HG02610 (cell line): ENCODE data around the gene OR7C1.
"Not testable (repeated sequence)": the region's sequence is repeated elsewhere in the genome, so short reads cannot be mapped to it uniquely, and the experiment has no call there.

Experiments used
- ATAC-seq: cut with Tn5 transposase; IDR thresholded peaks from one replicate; pipeline ENCODE4 v1.9.1; 2021; ENCODE audit warnings: mild to moderate bottlenecking, moderate library complexity; ENCODE audit not compliant: unreplicated experiment

Gene OR7C1

DNA sequence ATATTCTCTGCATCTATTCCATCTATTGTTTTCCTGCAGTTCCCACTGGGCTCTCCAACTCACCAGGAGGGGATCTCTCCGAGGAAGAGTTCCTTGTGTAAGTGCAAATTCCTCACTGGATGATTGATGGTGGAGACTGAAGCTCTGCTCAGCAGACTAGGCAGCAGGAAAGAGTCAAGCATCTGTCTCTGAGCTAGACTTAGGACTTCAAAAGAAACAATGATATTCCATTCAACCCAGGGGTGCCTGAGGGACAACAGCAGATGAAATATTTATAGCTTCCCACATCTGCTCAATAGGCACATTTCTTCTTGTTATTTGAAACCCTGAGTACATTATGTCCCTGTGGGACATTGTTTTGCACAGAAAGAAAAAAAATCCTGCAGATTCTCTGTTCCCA is at the start of gene OR7C1, which contains the start of gene OR7A5:
OR7C1 (minus strand) TSS at position 175 of the 400 bp plus-strand sequence. CDS start 35,049 bp downstream, outside the sequence.
OR7A5 (minus strand) TSS at position 175 of the 400 bp plus-strand sequence. CDS start 6,944 bp downstream, outside the sequence.
- no peak for ATAC-seq

DNA sequence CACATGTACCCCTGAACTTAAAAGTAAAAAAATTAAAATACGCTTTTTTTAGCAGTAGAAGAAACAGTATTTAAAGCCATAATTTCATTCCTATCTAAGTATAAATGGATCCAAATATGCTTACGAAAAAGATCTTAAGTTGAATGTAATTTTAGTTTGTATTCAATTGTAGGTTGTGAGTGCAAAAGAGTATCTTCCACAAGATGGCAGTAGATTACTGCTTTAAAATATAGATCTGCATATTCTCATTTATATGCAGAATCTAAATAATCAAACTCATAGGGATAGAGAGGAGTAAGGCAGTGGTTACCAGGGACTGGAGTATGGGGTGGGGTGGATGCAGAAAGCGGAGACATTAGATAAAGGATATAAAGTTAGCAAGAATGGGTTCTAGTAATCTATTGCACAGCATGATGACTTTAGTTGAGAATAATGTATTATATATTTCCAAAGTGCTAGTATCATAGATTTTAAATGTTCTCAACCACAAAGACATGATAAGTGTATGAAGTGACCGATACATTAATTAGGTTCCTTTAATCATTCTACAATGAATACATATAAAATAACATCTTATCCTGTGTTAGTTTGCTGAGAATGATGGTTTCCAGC is 36.7 kb upstream of the OR7C1 start:
- ATAC-seq = no peak

DNA sequence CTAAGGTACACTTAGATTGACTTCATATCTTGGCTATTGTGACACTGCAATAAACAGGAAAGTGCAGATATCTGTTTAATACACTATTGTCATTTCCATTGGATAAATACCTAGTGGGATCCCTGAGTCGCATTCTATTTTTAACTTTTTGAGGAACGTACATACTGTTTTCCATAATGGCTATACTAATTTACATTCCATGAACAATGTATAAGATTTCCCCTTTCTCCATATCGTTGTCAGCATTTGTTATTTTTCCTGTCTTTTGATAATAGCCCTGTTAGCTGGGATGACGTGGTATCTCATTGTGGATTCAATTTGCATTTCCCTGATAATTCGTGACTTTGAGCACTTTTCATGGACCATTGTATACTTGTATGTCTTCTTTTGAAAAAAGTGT is 33.5 kb upstream of the OR7C1 start:
- ATAC-seq = no peak

DNA sequence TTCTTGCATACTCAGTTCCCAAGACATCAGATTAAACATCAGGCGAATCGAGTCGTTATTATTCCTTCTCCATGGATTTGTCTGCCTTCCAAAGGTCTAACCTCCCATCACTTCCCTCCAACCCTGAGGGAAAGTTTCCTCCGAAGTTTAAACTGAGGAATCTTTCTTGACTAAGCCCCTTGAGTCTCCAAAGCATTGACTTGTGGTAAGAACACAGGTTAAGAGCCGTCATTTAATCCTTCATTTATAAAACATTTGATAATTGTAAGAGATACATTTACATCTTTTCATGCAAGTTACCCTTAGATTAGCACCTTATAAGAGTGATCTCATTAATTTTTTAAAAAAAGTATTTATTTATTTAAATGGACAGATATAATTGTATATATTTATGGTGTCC is 13.8 kb upstream of the OR7C1 start, which contains the start of gene OR7A10:
OR7A10 (minus strand) TSS at position 101 of the 400 bp plus-strand sequence. CDS start 7,045 bp downstream, outside the sequence.
- ATAC-seq = no peak

DNA sequence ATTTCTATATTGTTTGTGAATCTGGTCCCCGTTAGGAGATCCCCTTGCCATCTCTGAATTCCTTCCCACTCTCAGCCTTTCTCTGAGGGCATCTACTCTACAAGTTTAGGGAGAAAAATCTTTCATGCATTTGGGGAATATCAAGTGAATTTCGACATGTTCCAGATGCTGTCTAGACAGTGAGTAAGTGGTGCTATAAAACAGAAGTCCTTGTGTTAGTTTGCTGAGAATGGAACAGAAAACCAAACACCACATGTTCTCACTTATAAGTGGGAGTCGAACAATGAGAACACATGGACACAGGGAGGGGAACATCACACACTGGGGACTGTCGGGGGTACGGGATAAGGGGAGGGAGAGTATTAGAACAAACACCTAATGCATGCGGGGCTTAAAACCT is 8.6 kb upstream of the OR7C1 start:
- no peak for ATAC-seq

DNA sequence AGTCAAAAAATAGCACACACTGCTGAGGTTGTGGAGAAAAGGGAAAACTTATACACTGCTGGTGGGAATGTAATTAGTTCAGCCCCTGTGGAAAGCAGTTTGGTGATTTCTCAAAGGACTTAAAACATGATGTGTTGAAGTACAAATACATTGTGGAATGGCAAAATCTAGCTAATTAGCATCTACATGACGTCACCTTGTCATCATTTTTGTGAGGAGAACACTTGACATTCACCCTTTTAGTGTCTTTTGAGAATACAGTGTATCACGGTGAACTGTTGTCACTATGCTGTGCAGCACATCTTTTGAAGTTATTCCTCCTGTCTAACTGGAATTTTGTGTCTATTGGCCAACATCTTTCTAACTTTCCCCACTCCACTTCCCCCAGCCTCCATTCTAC is 8.2 kb upstream of the OR7C1 start:
- ATAC-seq = no peak

DNA sequence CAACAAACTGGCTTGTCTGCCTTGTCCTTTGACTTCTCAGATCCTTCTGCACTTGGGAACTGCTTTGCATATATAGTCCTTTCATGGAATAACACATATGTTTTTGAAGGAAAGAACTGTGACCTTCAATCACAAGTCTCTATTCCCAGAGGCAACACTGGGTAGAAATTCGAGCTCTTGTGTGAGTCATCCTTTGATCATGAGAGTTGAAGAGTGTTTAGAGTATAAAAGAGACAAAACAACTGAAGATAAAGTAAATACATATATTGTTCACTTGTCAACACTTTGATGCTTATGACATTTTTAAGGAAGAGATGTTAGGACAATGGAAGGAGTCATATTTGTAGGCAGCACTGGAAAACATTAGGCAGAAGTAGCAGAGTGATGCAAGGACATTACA is 5.2 kb upstream of the OR7C1 start:
- ATAC-seq = no peak

DNA sequence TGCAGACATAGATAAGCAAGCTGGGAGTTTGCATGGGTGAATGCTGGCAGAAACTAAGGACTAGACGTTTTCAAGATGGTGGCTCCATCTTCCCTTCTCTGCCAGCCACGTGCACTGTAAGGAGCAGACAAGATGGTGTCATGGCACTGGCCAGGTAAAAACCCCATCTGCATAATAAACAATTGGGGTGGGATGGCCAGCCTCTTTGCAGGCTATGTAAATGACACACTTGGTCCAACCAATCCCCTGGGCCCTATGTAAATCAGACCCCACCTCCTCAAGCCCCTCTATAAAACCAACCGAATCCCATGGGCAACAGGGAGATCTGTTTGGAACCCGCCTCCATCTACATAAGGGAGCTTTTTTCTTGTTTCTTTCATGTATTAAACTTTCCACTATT is 2.4 kb upstream of the OR7C1 start:
- no peak for ATAC-seq

DNA sequence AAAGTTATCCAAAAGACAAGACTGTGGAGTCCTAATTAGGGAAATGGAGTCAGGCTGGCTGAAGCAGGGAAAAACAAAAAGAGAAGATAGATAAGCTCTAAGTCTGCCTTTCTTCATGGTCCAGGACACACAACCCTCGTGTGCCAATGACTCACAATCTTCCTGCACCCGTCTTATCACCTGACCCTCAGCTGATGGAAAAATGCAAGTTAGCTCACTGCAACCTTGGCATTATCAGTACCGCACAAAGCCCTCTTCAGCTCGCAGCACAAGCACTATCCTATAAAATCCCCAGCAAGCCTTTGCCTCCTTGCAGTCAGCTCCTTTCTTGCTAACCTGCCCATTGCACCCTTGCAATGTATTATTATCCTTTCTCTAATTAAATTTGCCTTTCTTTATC is 4.3 kb downstream of the OR7C1 start:
- ATAC-seq = no peak

DNA sequence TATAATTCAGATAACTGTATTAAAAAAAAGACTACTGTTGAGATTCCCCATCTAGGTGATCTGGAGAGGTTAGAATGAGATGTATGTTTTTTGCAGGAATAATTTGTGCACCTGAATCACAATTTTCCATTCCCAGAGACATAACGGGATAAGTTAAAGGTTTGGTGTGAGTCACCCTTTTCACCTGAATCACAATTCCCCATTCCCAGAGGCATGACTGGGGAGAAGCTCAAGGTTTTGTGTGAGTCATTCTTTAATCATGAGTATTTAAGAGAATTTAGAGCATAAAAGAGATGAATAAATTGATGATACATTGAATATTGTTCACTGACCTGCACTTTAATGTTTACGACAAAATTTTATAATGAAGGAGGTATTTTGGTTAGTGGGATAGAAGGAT is 9.0 kb downstream of the OR7C1 start:
- no peak for ATAC-seq

DNA sequence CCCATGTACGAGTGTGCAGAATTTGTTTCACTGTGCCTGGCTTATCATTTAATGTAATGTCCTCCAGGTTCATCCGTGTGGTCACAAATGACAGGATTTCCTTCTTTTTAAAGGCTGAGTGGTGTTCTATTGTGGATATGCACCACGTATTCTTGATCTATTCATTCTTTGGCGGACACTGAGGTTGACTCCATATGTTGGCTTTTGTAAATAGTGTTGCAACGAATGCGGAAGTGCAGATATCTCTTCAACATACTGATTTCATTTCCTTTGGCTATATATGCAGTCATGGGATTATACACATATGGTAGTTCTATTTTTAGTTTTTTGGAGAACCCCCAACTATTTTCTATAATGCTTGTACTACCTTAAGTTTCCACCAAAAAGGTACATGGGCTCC is 13.0 kb downstream of the OR7C1 start:
- no peak for ATAC-seq

DNA sequence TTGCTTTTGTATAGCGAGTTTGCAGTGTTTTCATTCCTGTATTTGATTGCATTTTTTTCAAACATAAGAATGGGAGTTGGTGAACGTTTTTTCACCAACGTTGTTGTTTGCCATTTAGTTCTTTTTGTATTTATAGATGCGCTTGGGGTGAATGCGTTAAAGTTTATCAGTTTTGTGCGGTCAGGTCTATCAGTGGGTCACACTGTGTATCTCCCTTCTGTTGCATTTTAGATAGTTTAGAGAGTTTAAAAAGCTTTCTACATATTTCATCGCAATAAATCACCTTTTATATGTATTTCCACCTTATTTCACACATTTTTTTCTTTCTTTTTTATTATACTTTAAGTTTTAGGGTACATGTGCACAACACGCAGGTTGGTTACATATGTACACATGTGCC is 16.4 kb downstream of the OR7C1 start:
- ATAC-seq = no peak

DNA sequence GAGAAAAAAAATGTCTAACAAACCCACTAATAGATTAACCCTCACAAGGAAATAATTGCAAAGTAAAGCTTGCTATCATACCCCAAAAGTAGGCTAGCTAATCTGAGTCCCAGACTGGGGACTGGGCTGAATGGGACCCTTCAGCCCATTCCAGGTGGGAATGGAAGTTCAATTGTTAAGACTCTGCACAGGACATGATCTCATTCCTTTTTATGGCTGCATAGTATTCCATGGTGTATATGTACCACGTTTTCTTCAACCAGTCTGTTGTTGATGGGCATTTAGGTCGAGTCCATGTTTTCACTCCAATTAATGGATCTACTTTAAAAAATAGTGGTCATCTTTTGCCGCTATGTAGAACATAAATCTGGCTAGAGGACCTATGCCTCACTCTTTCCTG is 17.9 kb downstream of the OR7C1 start:
- no peak for ATAC-seq

DNA sequence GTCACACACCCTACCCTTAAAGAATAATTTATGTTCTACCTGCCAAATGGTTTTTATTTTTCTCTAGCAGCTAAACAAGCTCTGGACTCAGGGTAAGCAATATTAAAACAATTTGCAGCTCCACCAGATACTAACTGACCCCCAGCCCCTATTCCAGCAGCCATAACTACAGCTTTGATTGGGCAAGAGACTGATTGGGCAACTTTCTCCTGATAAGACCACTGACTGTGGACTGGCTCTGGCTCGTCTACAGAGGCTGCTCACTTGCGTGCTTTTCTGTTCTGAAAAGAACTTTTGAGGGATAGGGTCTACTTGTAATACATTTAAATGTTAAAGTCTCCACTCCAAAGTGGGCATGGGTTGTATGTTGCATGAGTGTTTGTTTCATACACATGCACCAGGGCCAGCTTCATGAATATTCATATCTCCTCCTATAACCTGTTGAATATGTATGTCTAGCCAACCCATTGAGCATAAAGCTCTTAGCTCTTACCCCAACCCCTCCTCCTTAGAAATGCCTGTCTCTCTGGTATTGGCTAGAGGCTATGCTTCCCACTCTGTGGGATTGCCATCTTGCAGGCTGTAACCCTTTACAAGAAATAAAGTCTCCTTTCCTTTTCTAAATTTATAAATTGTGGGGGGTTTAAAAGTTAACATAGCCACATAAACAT is 19.9 kb downstream of the OR7C1 start:
- ATAC-seq = no peak

DNA sequence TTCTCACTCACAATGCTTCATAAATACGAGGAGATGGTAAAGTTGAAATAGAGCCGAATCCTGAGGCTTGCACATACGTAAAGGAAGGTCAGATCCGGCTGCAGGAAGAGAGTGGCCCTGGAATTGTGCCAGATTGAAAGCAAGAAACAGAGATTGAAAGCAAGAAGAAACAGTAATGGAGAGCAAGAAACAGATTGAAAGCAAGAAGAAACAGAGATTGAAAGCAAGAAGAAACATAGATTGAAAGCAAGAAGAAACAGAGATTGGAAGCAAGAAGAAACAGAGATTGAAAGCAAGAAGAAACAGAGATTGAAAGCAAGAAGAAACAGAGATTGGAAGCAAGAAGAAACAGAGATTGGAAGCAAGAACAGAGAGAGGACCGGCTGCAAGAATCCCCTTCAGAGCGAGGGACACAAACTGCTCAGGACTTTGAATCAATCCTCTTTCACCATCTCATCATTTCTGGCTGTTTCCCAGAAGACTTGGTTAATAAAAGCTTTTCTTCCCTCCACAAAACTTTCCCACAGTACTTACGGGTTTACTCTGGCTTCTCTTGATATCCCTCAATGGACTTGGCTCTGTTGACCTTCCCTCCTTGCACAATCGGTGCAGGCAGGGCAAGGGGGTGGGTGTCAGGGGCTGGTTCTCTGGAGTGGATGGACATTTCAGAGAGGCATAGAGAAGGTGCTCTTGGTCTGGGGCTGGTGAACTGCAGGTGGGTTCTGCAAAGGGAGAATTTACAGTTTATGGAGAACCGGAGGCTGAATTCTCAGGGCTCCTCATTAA is 25.5 kb downstream of the OR7C1 start:
- ATAC-seq = no peak

DNA sequence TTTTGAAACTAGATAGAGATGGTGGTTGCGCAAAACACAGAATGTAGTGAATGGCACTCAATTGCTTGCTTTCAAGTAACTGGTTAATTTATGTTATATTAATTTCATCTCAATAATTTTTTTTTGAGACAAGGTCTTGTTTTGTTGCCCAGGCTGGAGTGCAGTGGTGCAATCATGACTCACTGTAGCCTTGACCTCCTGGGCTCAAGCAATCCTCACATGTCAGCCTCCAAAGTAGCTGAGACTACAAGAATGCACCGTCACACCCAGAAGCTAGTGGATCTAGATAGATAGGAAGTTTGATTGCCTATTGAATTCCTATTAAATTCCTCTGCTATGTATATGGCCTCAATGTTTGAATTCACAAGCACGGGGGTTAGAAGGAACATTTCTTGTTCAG is 30.2 kb downstream of the OR7C1 start:
- no peak for ATAC-seq

DNA sequence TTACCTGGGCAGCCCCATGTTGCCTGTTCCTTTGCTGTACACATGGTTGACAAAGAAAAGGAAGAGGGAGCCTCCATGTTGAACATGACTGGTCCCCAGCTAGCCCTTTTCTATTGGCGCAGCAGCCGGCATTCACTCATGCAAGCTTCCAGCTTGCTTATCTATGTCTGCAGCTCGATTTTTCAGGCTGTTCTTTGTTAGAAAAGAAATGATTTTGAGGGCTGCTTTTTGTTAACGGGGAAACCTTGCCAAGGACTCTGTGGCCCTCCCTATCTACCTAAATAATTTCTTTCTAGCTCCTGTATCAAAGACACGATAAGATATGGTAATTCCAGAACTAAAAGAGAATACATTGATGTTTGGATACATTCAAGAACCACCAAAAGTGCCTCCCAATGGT is 36.2 kb downstream of the OR7C1 start:
- no peak for ATAC-seq

DNA sequence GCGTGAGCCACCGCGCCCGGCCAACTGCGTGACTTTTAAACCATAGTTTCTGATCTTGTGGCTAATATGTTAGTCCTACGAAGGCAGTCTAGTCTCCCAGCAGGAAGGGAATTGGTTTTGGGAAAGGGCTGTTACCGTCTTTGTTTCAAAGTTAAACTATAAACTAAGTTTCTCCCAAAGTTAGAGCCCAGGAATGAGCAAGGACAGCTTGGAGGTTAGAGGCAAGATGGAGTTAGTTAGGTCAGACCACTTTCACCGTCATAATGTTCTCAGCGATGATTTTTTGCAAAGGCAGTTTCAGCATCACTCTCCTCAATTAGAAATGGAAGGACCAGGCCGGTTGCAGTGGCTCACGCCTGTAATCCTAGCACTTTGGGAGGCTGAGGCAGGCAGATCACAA is 39.0 kb downstream of the OR7C1 start:
- no peak for ATAC-seq

DNA sequence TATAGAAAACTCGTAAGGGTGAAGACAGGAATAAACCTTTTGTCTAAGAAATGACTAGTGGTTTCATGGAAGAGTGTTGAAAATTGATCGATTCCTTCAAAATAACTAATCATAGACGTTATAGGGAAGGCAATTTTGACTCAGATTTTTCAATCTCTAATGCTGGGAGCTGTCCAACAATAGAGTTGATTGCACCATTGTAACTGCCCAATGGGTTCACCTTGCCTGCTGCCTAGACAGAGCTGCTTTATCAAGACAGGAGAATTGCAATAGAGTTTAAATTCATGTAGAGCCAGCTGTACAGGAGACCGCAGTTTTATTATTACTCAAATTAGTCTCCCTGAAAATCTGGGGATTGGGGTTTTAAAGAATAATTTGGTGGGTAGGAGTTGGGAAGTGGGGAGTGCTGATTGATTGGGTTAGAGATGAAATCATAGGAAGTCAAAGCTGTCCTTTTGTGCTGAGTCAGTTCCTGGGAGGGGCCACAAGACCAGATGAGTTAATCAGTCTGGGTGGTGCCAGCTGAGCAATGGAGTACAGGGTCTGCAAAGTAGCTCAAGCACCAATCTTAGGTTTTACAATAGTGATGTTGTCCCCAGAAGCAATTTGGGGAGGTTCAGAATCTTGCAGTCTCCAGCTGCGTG is 39.8 kb downstream of the OR7C1 start:
- no peak for ATAC-seq

DNA sequence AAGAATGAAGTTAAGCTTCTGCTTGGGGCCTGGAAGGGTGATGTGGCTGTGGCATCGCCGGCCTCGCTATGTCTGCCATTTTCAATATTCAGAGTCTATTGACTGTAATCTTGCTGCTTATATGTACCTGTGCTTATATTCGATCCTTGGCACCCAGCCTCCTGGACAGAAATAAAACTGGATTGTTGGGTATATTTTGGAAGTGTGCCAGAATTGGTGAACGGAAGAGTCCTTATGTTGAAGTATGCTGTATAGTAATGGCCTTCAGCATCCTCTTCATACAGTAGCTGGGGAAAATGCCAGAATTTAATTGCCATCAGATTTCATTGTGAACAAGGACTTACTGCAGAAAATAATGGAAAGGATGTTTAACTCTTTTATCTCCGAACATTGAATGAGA is 42.7 kb downstream of the OR7C1 start:
- not testable (repeated sequence) for ATAC-seq

DNA sequence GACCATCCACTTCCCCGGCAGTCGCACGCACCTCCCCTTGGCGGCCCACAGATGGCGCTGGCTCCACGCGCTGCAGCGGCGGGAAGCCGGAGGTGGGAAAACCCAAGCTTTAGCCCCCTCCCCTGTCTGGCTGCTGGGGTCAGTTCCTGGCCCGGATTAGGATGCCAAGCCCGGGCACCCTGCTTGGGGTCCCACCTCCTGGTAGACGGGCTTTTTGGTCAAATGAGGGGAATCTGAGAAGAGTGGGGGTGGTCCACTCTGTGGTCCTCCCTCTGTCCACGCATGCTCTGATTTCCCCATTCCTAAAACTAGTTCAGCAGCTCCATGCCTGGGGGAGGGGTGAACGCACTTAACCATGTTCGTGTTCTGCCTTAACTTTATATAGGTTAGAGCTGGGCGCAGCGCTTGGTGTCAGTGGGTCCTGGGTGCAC is 48.5 kb downstream of the OR7C1 start:
- ATAC-seq = no peak
